Retinal pigment epithelial cell (primary cell): Measurements from ENCODE around the gene RNF43.
A peak's percentile ranks its signal among the peaks of the same experiment; 100 is the strongest.

Experiments used
- DNase-seq: peaks from one replicate; pipeline ENCODE4 v3.0.0-alpha.2; 2010; ENCODE audit warnings: low read depth
- H3K4me3 ChIP-seq: 2 replicates; pipeline ENCODE4 v1.5.1; 2011; ENCODE audit warnings: mild to moderate bottlenecking, low read length, control low read depth, moderate library complexity
- TF ChIP-seq, protein P1 (sequence below): conservative IDR thresholded peaks from 2 replicates; pipeline ENCODE4 v1.5.1; 2011; ENCODE audit warnings: low read depth, low read length, control low read depth, inconsistent platforms

RNF43 gene

GRCh38 chr17:58436245-58436644 lies 18.9 kb upstream of the RNF43 start:
- TF ChIP-seq, protein P1, sequence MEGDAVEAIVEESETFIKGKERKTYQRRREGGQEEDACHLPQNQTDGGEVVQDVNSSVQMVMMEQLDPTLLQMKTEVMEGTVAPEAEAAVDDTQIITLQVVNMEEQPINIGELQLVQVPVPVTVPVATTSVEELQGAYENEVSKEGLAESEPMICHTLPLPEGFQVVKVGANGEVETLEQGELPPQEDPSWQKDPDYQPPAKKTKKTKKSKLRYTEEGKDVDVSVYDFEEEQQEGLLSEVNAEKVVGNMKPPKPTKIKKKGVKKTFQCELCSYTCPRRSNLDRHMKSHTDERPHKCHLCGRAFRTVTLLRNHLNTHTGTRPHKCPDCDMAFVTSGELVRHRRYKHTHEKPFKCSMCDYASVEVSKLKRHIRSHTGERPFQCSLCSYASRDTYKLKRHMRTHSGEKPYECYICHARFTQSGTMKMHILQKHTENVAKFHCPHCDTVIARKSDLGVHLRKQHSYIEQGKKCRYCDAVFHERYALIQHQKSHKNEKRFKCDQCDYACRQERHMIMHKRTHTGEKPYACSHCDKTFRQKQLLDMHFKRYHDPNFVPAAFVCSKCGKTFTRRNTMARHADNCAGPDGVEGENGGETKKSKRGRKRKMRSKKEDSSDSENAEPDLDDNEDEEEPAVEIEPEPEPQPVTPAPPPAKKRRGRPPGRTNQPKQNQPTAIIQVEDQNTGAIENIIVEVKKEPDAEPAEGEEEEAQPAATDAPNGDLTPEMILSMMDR, result no peak
- H3K4me3 ChIP-seq, result no peak overlapping the region
- DNase-seq, result no peak

GRCh38 chr17:58432806-58433573 lies 15.7 kb upstream of the RNF43 start:
- no peak overlapping the region for H3K4me3 ChIP-seq
- DNase-seq, result no peak
- TF ChIP-seq, protein P1, result peak; percentile 12

- H3K4me3 ChIP-seq, result no peak overlapping the region
- DNase-seq, result no peak
- TF ChIP-seq, protein P1, result no peak
Measured at GRCh38 chr17:58427807-58428206, 10.5 kb upstream of the RNF43 start.

- no peak for DNase-seq
- TF ChIP-seq, protein P1, result no peak
- no peak overlapping the region for H3K4me3 ChIP-seq
Measured at GRCh38 chr17:58421711-58422110, 4.4 kb upstream of the RNF43 start.

GRCh38 chr17:58420827-58421226 lies 3.5 kb upstream of the RNF43 start:
- H3K4me3 ChIP-seq, result no peak overlapping the region
- no peak for DNase-seq
- TF ChIP-seq, protein P1, result no peak

DNA sequence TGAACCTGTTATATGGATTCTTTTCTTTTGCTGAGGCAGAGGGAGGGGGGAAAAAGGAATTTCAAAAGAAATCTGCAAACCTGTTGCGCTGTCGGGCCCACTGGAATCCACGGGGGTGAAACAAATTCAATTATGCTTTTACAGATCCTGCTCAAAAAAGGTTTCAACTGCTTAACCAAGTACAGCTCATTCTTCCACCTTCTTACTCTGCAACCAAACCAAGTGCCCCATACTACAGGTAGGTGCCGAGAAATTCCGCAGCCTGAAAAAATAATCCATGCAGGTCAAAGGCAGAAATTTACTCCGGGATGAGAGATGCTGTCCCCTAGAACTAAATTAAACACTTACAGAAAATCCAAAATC lies 416 bp downstream of the RNF43 start:
- no peak overlapping the region for H3K4me3 ChIP-seq
- TF ChIP-seq, protein P1, result no peak
- no peak for DNase-seq

DNA sequence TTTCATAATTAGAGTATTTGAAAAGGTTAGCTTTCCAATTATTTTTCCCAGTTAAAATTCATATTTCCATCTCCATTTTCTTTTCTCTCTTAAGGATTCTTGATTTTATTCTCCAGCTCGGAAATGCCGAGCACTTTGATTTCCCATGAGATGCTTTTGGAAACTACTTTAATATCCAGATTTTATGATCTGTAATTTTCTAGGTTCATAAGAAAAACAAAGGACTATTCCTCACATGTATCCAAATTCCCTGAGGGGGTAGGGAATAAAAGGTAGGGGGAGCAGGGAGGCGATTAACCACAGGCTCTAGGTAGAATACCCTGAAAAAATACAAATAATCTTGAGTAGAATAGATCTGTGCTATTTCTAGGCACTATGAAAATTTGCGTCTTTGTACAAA lies 938 bp downstream of the RNF43 start:
- H3K4me3 ChIP-seq, result no peak overlapping the region
- TF ChIP-seq, protein P1, result no peak
- DNase-seq, result no peak
